IMR-90 (cell line): Measurements from ENCODE around the gene RPS10. TPM values are rescaled to one million over a fixed set of nuclear protein-coding genes. Genes with fewer than 3 reads are reported as not detected.

ENCODE experiments used
- ATAC-seq: fragments of 200-7000 bp; cut with Tn5 transposase; 2 replicates; pipeline ENCODE4 v1.9.1; 2020; ENCODE audit warnings: low read depth, mild to moderate bottlenecking, moderate library complexity
- BruUV-seq: library from RNA; stranded (reverse); fragments of 400-500 nt; replicated peaks from 2 replicates; lab custom pipeline; 2021; lab: Mats Ljungman, UMichigan
- CTCF ChIA-PET: fragments of 300-600 bp; formaldehyde crosslinking; extraction: SDS; loops from one replicate; lab custom pipeline; 2021; ENCODE audit warnings: antibody characterized with exemption; lab: Yijun Ruan, JAX
- POLR2A ChIA-PET: fragments of 300-600 bp; sonication (Branson Sonifier 250); formaldehyde crosslinking; loops from one replicate; lab custom pipeline; 2022; ENCODE audit warnings: antibody characterized with exemption; ENCODE audit not compliant: unreplicated experiment; lab: Charles Lee
- DNase-seq: peaks from one replicate; pipeline ENCODE4 v3.0.0; 2013
- H2AFZ ChIP-seq: replicated peaks from 2 replicates; pipeline ENCODE3; 2013; ENCODE audit warnings: low read length, mild to moderate bottlenecking; ENCODE audit not compliant: poor library complexity
- H2AK5ac ChIP-seq: 2 replicates; pipeline ENCODE4 v1.6.1; 2013; ENCODE audit warnings: low read depth, low read length, inconsistent platforms
- H2AK9ac ChIP-seq: replicated peaks from 2 replicates; pipeline ENCODE3; 2013; ENCODE audit warnings: mild to moderate bottlenecking, low read depth, low read length, moderate library complexity; ENCODE audit not compliant: poor library complexity
- H2BK120ac ChIP-seq: 2 replicates; pipeline ENCODE4 v1.6.1; 2013; ENCODE audit warnings: low read depth, low read length, inconsistent platforms
- H2BK15ac ChIP-seq: 3 replicates; pipeline ENCODE4 v1.6.1; 2013; ENCODE audit warnings: low read depth, low read length, inconsistent platforms
- H2BK20ac ChIP-seq: 2 replicates; pipeline ENCODE4 v1.6.1; 2013; ENCODE audit warnings: low read depth, mild to moderate bottlenecking, inconsistent platforms, low read length, moderate library complexity
- H2BK5ac ChIP-seq: 2 replicates; pipeline ENCODE4 v1.6.1; 2013; ENCODE audit warnings: mild to moderate bottlenecking, low read depth, low read length, inconsistent platforms; ENCODE audit not compliant: poor library complexity, severe bottlenecking
- H3K14ac ChIP-seq: replicated peaks from 2 replicates; pipeline ENCODE4 v1.6.1; 2013; ENCODE audit warnings: low read depth, low read length, inconsistent platforms
- H3K18ac ChIP-seq: 2 replicates; pipeline ENCODE4 v1.6.1; 2013; ENCODE audit warnings: low read depth, low read length, control low read depth
- H3K23ac ChIP-seq: 2 replicates; pipeline ENCODE4 v1.6.1; 2013; ENCODE audit warnings: low read depth, low read length, inconsistent platforms
- H3K27ac ChIP-seq: 2 replicates; pipeline ENCODE4 v1.5.1; 2013; ENCODE audit warnings: mild to moderate bottlenecking, control low read depth, low read length; ENCODE audit not compliant: insufficient read depth
- H3K27me3 ChIP-seq: 2 replicates; pipeline ENCODE4 v1.6.1; 2013; ENCODE audit warnings: low read length; ENCODE audit not compliant: control insufficient read depth, insufficient read depth
- H3K36me3 ChIP-seq: 2 replicates; pipeline ENCODE4 v1.6.1; 2013; ENCODE audit warnings: low read length, mixed read lengths; ENCODE audit not compliant: control insufficient read depth, insufficient read depth
- H3K4ac ChIP-seq: 2 replicates; pipeline ENCODE4 v1.6.1; 2013; ENCODE audit warnings: low read depth, low read length, inconsistent platforms
- H3K4me1 ChIP-seq: 2 replicates; pipeline ENCODE4 v1.6.1; 2013; ENCODE audit warnings: low read length, mixed read lengths; ENCODE audit not compliant: control insufficient read depth, insufficient read depth
- H3K4me2 ChIP-seq: 2 replicates; pipeline ENCODE4 v1.6.1; 2013; ENCODE audit warnings: low read depth, mild to moderate bottlenecking, control low read depth, low read length, moderate library complexity
- H3K4me3 ChIP-seq: 2 replicates; pipeline ENCODE4 v1.5.1; 2013; ENCODE audit warnings: low read depth, mild to moderate bottlenecking, control low read depth, low read length, moderate library complexity; ENCODE audit not compliant: insufficient read depth
- H3K56ac ChIP-seq: 2 replicates; pipeline ENCODE4 v1.6.1; 2013; ENCODE audit warnings: low read length, inconsistent platforms; ENCODE audit not compliant: insufficient read depth; ENCODE audit errors: extremely low read depth
- H3K79me1 ChIP-seq, 2 experiments: 2 replicates each; pipeline ENCODE4 v1.6.1; 2013; ENCODE audit warnings: low read length in 2 of 2, inconsistent platforms in 1 of 2, low read depth in 1 of 2
- H3K9ac ChIP-seq: 2 replicates; pipeline ENCODE4 v1.6.1; 2013; ENCODE audit warnings: low read depth, low read length, control low read depth
- H3K9me1 ChIP-seq: 2 replicates; pipeline ENCODE4 v1.6.1; 2013; ENCODE audit warnings: low read length, inconsistent platforms; ENCODE audit not compliant: insufficient read depth
- H3K9me3 ChIP-seq: 2 replicates; pipeline ENCODE4 v1.6.1; 2013; ENCODE audit warnings: low read length; ENCODE audit not compliant: control insufficient read depth, insufficient read depth
- H4K20me1 ChIP-seq: 2 replicates; pipeline ENCODE4 v1.6.1; 2013; ENCODE audit warnings: low read length, inconsistent platforms; ENCODE audit not compliant: insufficient read depth
- H4K5ac ChIP-seq: 2 replicates; pipeline ENCODE4 v1.6.1; 2013; ENCODE audit warnings: mild to moderate bottlenecking, low read depth, low read length, control low read depth
- H4K8ac ChIP-seq, 2 experiments: 2 replicates each; pipeline ENCODE4 v1.6.1; 2013; ENCODE audit warnings: low read depth in 2 of 2, low read length in 2 of 2, control low read depth in 1 of 2, inconsistent platforms in 1 of 2
- H4K91ac ChIP-seq: 2 replicates; pipeline ENCODE4 v1.6.1; 2013; ENCODE audit warnings: low read depth, low read length, inconsistent platforms; ENCODE audit not compliant: insufficient read depth
- BHLHE40 ChIP-seq: fragments of 150-350 bp; IDR thresholded peaks from 2 replicates; pipeline ENCODE4 v1.6.1; 2016; ENCODE audit warnings: mild to moderate bottlenecking, low read depth, low read length
- CEBPB ChIP-seq: IDR thresholded peaks from 2 replicates; pipeline ENCODE4 v1.6.1; 2012; ENCODE audit warnings: low read depth, low read length, improper control_type of control experiment
- CHD1 ChIP-seq: IDR thresholded peaks from 2 replicates; pipeline ENCODE4 v1.6.1; 2012; ENCODE audit warnings: low read depth, low read length, improper control_type of control experiment
- CTCF ChIP-seq: conservative IDR thresholded peaks from 2 replicates; pipeline ENCODE4 v1.5.1; 2012; ENCODE audit warnings: mild to moderate bottlenecking, low read depth, low read length, improper control_type of control experiment
- ELK1 ChIP-seq: fragments of 150-350 bp; IDR thresholded peaks from 2 replicates; pipeline ENCODE4 v1.6.1; 2016; ENCODE audit warnings: low read depth, mild to moderate bottlenecking, low read length, moderate library complexity, borderline replicate concordance
- FOS ChIP-seq: fragments of 150-350 bp; IDR thresholded peaks from 2 replicates; pipeline ENCODE4 v1.6.1; 2016; ENCODE audit warnings: low read depth, low read length
- MAFK ChIP-seq: IDR thresholded peaks from 2 replicates; pipeline ENCODE4 v1.6.1; 2012; ENCODE audit warnings: low read depth, low read length, improper control_type of control experiment
- MAZ ChIP-seq: IDR thresholded peaks from 2 replicates; pipeline ENCODE4 v1.6.1; 2012; ENCODE audit warnings: low read depth, mild to moderate bottlenecking, low read length, improper control_type of control experiment, moderate library complexity, borderline replicate concordance
- MXI1 ChIP-seq: IDR thresholded peaks from 2 replicates; pipeline ENCODE4 v1.6.1; 2012; ENCODE audit warnings: low read depth, mild to moderate bottlenecking, low read length, moderate library complexity, borderline replicate concordance
- NFE2L2 ChIP-seq: fragments of 150-350 bp; IDR thresholded peaks from 2 replicates; pipeline ENCODE4 v1.6.1; 2016; ENCODE audit warnings: low read depth, mild to moderate bottlenecking, low read length
- POLR2A ChIP-seq: IDR thresholded peaks from 2 replicates; pipeline ENCODE4 v1.6.1; 2012; ENCODE audit warnings: mild to moderate bottlenecking, low read depth, low read length
- RCOR1 ChIP-seq: IDR thresholded peaks from 2 replicates; pipeline ENCODE4 v1.6.1; 2012; ENCODE audit warnings: mild to moderate bottlenecking, low read length, improper control_type of control experiment; ENCODE audit not compliant: insufficient replicate concordance
- RFX5 ChIP-seq: IDR thresholded peaks from 2 replicates; pipeline ENCODE4 v1.8.0; 2012; ENCODE audit warnings: low read depth, mild to moderate bottlenecking, low read length, moderate library complexity
- SMC3 ChIP-seq: fragments of 150-350 bp; IDR thresholded peaks from 2 replicates; pipeline ENCODE4 v1.6.1; 2016; ENCODE audit warnings: low read depth, mild to moderate bottlenecking, antibody characterized with exemption, low read length, moderate library complexity
- USF2 ChIP-seq: fragments of 150-350 bp; IDR thresholded peaks from 2 replicates; pipeline ENCODE4 v1.6.1; 2017; ENCODE audit warnings: mild to moderate bottlenecking, antibody characterized with exemption, low read length, low read depth
- WGBS, 2 experiments: methylation state at CpG; one replicate each; pipeline versions ENCODE4 v1.1.5 to v1.1.7; 2013; ENCODE audit warnings: missing lambda C conversion rate in 2 of 2; ENCODE audit not compliant: insufficient read length in 1 of 2; ENCODE audit errors: extremely low coverage in 2 of 2; 5-methylcytosine and 5-hydroxymethylcytosine counted together
- dilution Hi-C: fragments of 300-500 bp; cut with HindIII; formaldehyde crosslinking; loops from one replicate; pipeline ENCODE4 v1.14.3; 2018; ENCODE audit warnings: low sequenced_read_pairs; ENCODE audit not compliant: unreplicated experiment
- in situ Hi-C: fragments of 300-500 bp; cut with MboI; formaldehyde crosslinking; loops from 3 replicates; pipeline ENCODE4 v1.14.3; 2019; ENCODE audit warnings: low sequenced_read_pairs, inconsistent platforms, mixed read lengths
- intact Hi-C: fragments of 100-400 bp; cut with micrococcal nuclease; formaldehyde crosslinking; loops from 2 replicates; pipeline ENCODE4 v1.10.0; 2022
- polyA plus RNA-seq, 3 experiments: library from polyadenylated mRNA; depleted of rRNA; stranded (reverse); fragments of >200 nt; gene quantifications; 2 replicates each; pipeline ENCODE4 v1.2.3, GENCODE V29; 2012; ENCODE audit warnings: low replicate concordance in 1 of 3
- total RNA-seq: library from RNA; depleted of rRNA; stranded (reverse); fragments of >200 nt; gene quantifications from 2 replicates; pipeline ENCODE4 v1.2.3, GENCODE V29; 2012

The RPS10 gene
- total and polyA plus RNA-seq, 2 of the 4 experiments (the other 2 are of a cell fraction), result 5,462 to 5,584 TPM

- no peaks in the 10 kb centered on the region; the same call in 1 of the 2 replicates for H3K9me1 ChIP-seq
- H3K23ac ChIP-seq, result no peak overlapping the region
- H2BK5ac ChIP-seq, result no peak overlapping the region
- no peak overlapping the region for H2BK20ac ChIP-seq
- DNase-seq, result no peak
- ATAC-seq, result no peak
- no peaks in the 10 kb centered on the region for H4K20me1 ChIP-seq
- H3K56ac ChIP-seq, result no peak overlapping the region
- no peak overlapping the region for H2AFZ ChIP-seq
- no peak overlapping the region for H2AK9ac ChIP-seq
- no peak overlapping the region for H4K5ac ChIP-seq
- H4K91ac ChIP-seq, result no peak overlapping the region
- H3K18ac ChIP-seq, result no peak overlapping the region
- H3K4ac ChIP-seq, result no peak overlapping the region
- H2AK5ac ChIP-seq, result no peak overlapping the region
- H2BK120ac ChIP-seq, result no peak overlapping the region
- peaks cover 32% of the 10 kb centered on the region for H3K27me3 ChIP-seq
- TF ChIP-seq FOS, result no peak
- TF ChIP-seq CEBPB, result no peak
- TF ChIP-seq BHLHE40, result no peak
- TF ChIP-seq MXI1, result no peak
- no peak for TF ChIP-seq CTCF
- no peak for TF ChIP-seq RFX5
- no peak for TF ChIP-seq ELK1
- TF ChIP-seq POLR2A, result no peak
- no peak for TF ChIP-seq CHD1
- no peak for TF ChIP-seq MAZ
- TF ChIP-seq USF2, result no peak
- no peak for TF ChIP-seq NFE2L2
- TF ChIP-seq MAFK, result no peak
- TF ChIP-seq RCOR1, result no peak
- no peak for TF ChIP-seq SMC3
- H3K4me2 ChIP-seq, result no peak overlapping the region
- H4K8ac ChIP-seq, result no peak overlapping the region
- intact Hi-C loops, result no loop called here
- ChIA-PET POLR2A (no interaction called here), CTCF (interaction anchor here (0.7 to 1.2 kb wide), 2 partner anchors 13 to 147 kb away, joined by 3 read pairs; no protein-coding TSS in a partner anchor)
- no TSS peak for BruUV-seq
- H2BK15ac ChIP-seq, result no peak overlapping the region
- H3K9ac ChIP-seq, result no peak overlapping the region
- in situ Hi-C loops, result no loop called here
- no peaks in the 10 kb centered on the region for H3K36me3 ChIP-seq
- no peak overlapping the region for H3K27ac ChIP-seq
- peaks cover 4% of the 10 kb centered on the region; the same call in 1 of the 2 replicates for H3K4me1 ChIP-seq
- WGBS, 2 experiments, result 100% methylated on average over 1 of the region's 6 CpGs; no CpG with 5 or more reads in 1 of the 2 experiments
- H3K9me3 ChIP-seq, result no peaks in the 10 kb centered on the region
- H3K4me3 ChIP-seq, result no peak overlapping the region
- no peaks in the 10 kb centered on the region for H3K79me1 ChIP-seq
- no peak overlapping the region for H3K14ac ChIP-seq
- dilution Hi-C loops, result no loop called here
These were observed 36.1 kb upstream of the RPS10 start for GRCh38 chr6:34462010-34462409.
